ENCODE data around the gene PTEN. TPM values are rescaled to one million over a fixed set of nuclear protein-coding genes. Genes with fewer than 3 reads are reported as not detected.
A peak's percentile ranks its signal among the peaks of the same experiment; 100 is the strongest.

Gene PTEN
- total and polyA plus RNA-seq, 8 donors: 26.2 to 374 (median 59.7) TPM

DNA sequence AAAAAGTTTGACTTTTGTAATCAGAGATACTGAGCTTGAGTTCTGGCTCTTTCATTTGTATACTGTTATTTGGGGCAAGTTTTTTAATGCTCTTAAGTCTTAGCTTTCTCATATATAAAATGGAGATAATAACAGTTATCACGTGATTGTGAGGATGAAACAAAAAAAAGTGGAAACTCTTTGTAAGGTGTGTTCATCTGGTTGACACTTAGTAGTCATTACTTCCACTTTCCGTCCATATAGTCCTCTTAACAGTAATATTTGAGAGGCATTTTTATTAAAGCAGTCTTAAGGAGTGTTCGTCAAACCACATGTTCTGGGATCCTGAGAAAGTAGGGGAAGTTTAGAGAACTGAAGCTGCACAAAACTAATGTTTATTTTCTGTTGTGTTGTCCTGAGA, 65.6 kb downstream of the PTEN start:
- intact Hi-C loops (cut with DNase I; ENCODE audit: low total_unique reads): no loop called here

DNA sequence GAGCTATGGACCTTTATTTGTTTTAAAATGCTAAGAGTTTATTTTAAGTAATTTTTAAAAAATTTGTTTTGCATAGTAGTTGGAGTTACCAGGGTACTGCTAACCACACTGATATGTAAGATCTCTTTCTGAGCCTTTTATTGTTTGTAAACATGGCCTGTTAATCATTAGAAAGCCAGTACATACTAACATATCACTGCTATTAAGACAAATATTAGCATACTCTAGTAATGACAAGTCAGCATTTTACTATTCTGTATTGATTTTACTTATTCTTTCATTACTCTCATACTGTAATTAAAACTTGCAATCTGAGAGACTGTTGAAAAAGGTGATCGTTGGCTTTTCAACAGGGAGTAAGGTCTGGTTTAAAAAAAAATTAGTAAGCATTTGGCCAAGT, 66.7 kb downstream of the PTEN start:
- Histone ChIP-seq H3K27ac (no peak overlapping the region), H3K36me3 (peaks cover 0 to 27% (median 22%) of the 10 kb centered on the region in 4 donors), H3K4me3 (no peak overlapping the region), H3K4me1 (peaks cover 25 to 76% (median 51%) of the 10 kb centered on the region in 4 donors), H3K9me3 (no peaks in the 10 kb centered on the region), H3K27me3 (no peaks in the 10 kb centered on the region)
- no peak for TF ChIP-seq EP300 (IDR thresholded peaks at IDR 0.05)
- TF ChIP-seq, protein P1, sequence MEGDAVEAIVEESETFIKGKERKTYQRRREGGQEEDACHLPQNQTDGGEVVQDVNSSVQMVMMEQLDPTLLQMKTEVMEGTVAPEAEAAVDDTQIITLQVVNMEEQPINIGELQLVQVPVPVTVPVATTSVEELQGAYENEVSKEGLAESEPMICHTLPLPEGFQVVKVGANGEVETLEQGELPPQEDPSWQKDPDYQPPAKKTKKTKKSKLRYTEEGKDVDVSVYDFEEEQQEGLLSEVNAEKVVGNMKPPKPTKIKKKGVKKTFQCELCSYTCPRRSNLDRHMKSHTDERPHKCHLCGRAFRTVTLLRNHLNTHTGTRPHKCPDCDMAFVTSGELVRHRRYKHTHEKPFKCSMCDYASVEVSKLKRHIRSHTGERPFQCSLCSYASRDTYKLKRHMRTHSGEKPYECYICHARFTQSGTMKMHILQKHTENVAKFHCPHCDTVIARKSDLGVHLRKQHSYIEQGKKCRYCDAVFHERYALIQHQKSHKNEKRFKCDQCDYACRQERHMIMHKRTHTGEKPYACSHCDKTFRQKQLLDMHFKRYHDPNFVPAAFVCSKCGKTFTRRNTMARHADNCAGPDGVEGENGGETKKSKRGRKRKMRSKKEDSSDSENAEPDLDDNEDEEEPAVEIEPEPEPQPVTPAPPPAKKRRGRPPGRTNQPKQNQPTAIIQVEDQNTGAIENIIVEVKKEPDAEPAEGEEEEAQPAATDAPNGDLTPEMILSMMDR (IDR thresholded peaks at IDR 0.05): no peak
- no peak for TF ChIP-seq POLR2A (IDR thresholded peaks at IDR 0.05)
- TF ChIP-seq POLR2AphosphoS5 (IDR thresholded peaks at IDR 0.05): no peak
- intact Hi-C loops (cut with DNase I; ENCODE audit: low total_unique reads): no loop called here
- DNase-seq: no peak
- 23 to 49% (median 28%) methylated on average over 1 of the region's 1 CpG for WGBS, 5 donors

More for the DNA sequence above, 65.6 kb downstream of the PTEN start:
- no peak for DNase-seq
- TF ChIP-seq, protein P1 (IDR thresholded peaks at IDR 0.05): no peak
- no peak for TF ChIP-seq POLR2AphosphoS5 (IDR thresholded peaks at IDR 0.05)
- no peak for TF ChIP-seq POLR2A (IDR thresholded peaks at IDR 0.05)
- TF ChIP-seq EP300 (IDR thresholded peaks at IDR 0.05): no peak
- Histone ChIP-seq H3K36me3 (peaks cover 0 to 23% (median 14%) of the 10 kb centered on the region in 4 donors), H3K27ac (peak overlapping the region in 1 of 5 donors; percentile 10), H3K4me1 (peaks cover 25 to 82% (median 56%) of the 10 kb centered on the region in 4 donors), H3K4me3 (no peak overlapping the region), H3K9me3 (no peaks in the 10 kb centered on the region), H3K27me3 (no peaks in the 10 kb centered on the region)
- WGBS, 5 donors: 49 to 58% (median 55%) methylated on average over 3 of the region's 3 CpGs

DNA sequence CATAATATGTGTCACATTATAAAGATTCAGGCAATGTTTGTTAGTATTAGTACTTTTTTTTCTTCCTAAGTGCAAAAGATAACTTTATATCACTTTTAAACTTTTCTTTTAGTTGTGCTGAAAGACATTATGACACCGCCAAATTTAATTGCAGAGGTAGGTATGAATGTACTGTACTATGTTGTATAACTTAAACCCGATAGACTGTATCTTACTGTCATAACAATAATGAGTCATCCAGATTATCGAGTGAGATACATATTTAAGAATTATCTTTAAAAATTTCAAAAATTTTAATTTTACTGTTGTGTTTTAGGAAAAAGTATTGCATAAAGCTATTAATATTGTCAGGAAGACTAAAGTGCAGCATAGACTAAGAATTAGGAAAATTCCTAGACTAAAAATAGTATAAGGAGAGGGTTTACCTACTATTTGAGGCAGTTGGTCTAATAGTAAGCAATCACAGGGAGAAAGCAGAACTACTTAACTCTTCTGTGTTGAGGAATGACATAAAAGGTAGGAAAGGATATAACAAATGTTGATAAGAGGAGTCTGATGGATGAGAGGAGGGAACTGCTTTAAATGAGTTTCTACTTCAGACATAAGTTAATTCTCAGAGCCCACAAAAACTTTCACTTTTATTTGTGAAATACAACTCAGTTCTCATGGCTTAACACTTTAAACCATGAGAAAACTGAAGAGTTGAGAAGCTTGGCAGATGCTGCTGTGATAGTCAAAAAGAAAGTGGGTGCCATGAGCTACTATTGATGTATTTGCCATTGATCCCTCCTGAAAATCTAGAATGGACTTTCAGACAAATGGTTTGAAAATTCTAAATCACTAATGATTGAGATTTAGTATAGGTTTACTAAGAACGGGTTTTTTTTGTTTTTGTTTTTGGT, 67.8 kb downstream of the PTEN start:
- peaks cover 0 to 36% (median 30%) of the 10 kb centered on the region in 4 donors for H3K36me3 ChIP-seq
- H3K27me3 ChIP-seq: no peaks in the 10 kb centered on the region
- H3K4me1 ChIP-seq: peaks cover 25 to 77% (median 49%) of the 10 kb centered on the region in 4 donors
- intact Hi-C loops (cut with DNase I; ENCODE audit: low total_unique reads): no loop called here
- no peak overlapping the region for H3K27ac ChIP-seq
- H3K4me3 ChIP-seq: no peak overlapping the region
- no peaks in the 10 kb centered on the region for H3K9me3 ChIP-seq
- TF ChIP-seq POLR2A (IDR thresholded peaks at IDR 0.05) (no peak), POLR2AphosphoS5 (IDR thresholded peaks at IDR 0.05) (no peak), EP300 (IDR thresholded peaks at IDR 0.05) (no peak)
- TF ChIP-seq, protein P1 (IDR thresholded peaks at IDR 0.05): no peak
- WGBS, 5 donors: 65 to 83% (median 78%) methylated on average over 4 of the region's 4 CpGs
- no peak for DNase-seq

DNA sequence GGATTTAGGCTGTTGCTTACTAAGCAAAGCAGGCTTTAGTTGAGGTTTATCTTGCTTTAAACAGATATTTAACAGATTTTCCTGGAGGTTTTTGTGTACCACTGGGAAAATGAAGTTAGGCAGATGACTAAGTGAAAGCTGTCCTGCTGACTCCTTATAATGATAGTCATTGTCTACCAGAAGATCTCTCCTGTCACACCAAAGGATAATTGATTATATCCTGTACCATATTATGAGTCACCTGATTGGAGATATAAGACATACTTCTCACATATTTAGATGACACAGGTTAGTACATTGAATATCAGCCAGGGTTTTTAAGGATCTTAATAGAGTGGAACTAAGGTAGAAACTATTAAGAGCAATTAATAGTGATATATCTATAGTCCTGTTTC, 68.4 kb downstream of the PTEN start:
- no peak overlapping the region for H3K27ac ChIP-seq
- no peaks in the 10 kb centered on the region for H3K9me3 ChIP-seq
- DNase-seq: no peak
- peaks cover 0 to 43% (median 32%) of the 10 kb centered on the region in 4 donors for H3K36me3 ChIP-seq
- intact Hi-C loops (cut with DNase I; ENCODE audit: low total_unique reads): no loop called here
- no peak for TF ChIP-seq POLR2A (IDR thresholded peaks at IDR 0.05)
- TF ChIP-seq, protein P1 (IDR thresholded peaks at IDR 0.05): no peak
- TF ChIP-seq POLR2AphosphoS5 (IDR thresholded peaks at IDR 0.05): no peak
- TF ChIP-seq EP300 (IDR thresholded peaks at IDR 0.05): no peak
- H3K27me3 ChIP-seq: no peaks in the 10 kb centered on the region
- H3K4me3 ChIP-seq: no peak overlapping the region
- peaks cover 20 to 75% (median 47%) of the 10 kb centered on the region in 4 donors for H3K4me1 ChIP-seq

Data from stomach (tissue), 9 donors.